IPS-18c (cell line): ENCODE results near the gene ITPR1.
"Not testable (repeated sequence)": the region's sequence is repeated elsewhere in the genome, so short reads cannot be mapped to it uniquely, and the experiment has no call there.

ENCODE experiments used
- H3K4me3 ChIP-seq: 2 replicates; pipeline ENCODE4 v1.7.0; 2013; ENCODE audit warnings: low read depth, mild to moderate bottlenecking, low read length, moderate library complexity; ENCODE audit not compliant: insufficient read depth
- H3K9me3 ChIP-seq: one replicate; pipeline ENCODE4 v1.6.1; 2013; ENCODE audit warnings: mild to moderate bottlenecking, low read length, moderate library complexity; ENCODE audit not compliant: control insufficient read depth, insufficient read depth

ITPR1 gene

GRCh38 chr3:4573153-4573552, 80.0 kb downstream of the ITPR1 start:
- no peak overlapping the region for H3K4me3 ChIP-seq

GRCh38 chr3:4574426-4574965, 81.3 kb downstream of the ITPR1 start:
- H3K4me3 ChIP-seq: no peak overlapping the region

More at GRCh38 chr3:4573153-4573552, 80.0 kb downstream of the ITPR1 start:
- H3K9me3 ChIP-seq: no peaks in the 10 kb centered on the region

GRCh38 chr3:4575381-4575780, 82.2 kb downstream of the ITPR1 start:
- Histone ChIP-seq H3K9me3 (no peaks in the 10 kb centered on the region), H3K4me3 (no peak overlapping the region)

More at GRCh38 chr3:4574426-4574965, 81.3 kb downstream of the ITPR1 start:
- no peaks in the 10 kb centered on the region for H3K9me3 ChIP-seq

- Histone ChIP-seq H3K4me3 (no peak overlapping the region), H3K9me3 (no peaks in the 10 kb centered on the region)
Measured at GRCh38 chr3:4577721-4578120, 84.6 kb downstream of the ITPR1 start.

- Histone ChIP-seq H3K9me3 (no peaks in the 10 kb centered on the region), H3K4me3 (no peak overlapping the region)
Measured at GRCh38 chr3:4580346-4581123, 87.4 kb downstream of the ITPR1 start.

GRCh38 chr3:4581124-4581424, 87.9 kb downstream of the ITPR1 start:
- Histone ChIP-seq H3K9me3 (no peaks in the 10 kb centered on the region), H3K4me3 (no peak overlapping the region)

- Histone ChIP-seq H3K9me3 (no peaks in the 10 kb centered on the region), H3K4me3 (no peak overlapping the region)
Measured at GRCh38 chr3:4581498-4581897, 88.3 kb downstream of the ITPR1 start.

- no peak overlapping the region for H3K4me3 ChIP-seq
- no peaks in the 10 kb centered on the region for H3K9me3 ChIP-seq
Measured at GRCh38 chr3:4581920-4582611, 88.9 kb downstream of the ITPR1 start.

GRCh38 chr3:4582624-4583023, 89.5 kb downstream of the ITPR1 start:
- Histone ChIP-seq H3K4me3 (no peak overlapping the region), H3K9me3 (no peaks in the 10 kb centered on the region)

GRCh38 chr3:4583416-4583815, 90.3 kb downstream of the ITPR1 start:
- Histone ChIP-seq H3K9me3 (no peaks in the 10 kb centered on the region), H3K4me3 (no peak overlapping the region)

- no peaks in the 10 kb centered on the region for H3K9me3 ChIP-seq
- no peak overlapping the region for H3K4me3 ChIP-seq
Measured at GRCh38 chr3:4584456-4585249, 91.5 kb downstream of the ITPR1 start.

GRCh38 chr3:4586381-4586780, 93.2 kb downstream of the ITPR1 start:
- Histone ChIP-seq H3K4me3 (no peak overlapping the region), H3K9me3 (no peaks in the 10 kb centered on the region)

- no peak overlapping the region for H3K4me3 ChIP-seq
- no peaks in the 10 kb centered on the region for H3K9me3 ChIP-seq
Measured at GRCh38 chr3:4587061-4587837, 94.1 kb downstream of the ITPR1 start.

GRCh38 chr3:4587838-4588105, 94.6 kb downstream of the ITPR1 start:
- no peaks in the 10 kb centered on the region for H3K9me3 ChIP-seq
- no peak overlapping the region for H3K4me3 ChIP-seq

- Histone ChIP-seq H3K4me3 (no peak overlapping the region), H3K9me3 (no peaks in the 10 kb centered on the region)
Measured at GRCh38 chr3:4588466-4588865, 95.3 kb downstream of the ITPR1 start.

GRCh38 chr3:4589475-4590097, 96.4 kb downstream of the ITPR1 start:
- Histone ChIP-seq H3K4me3 (no peak overlapping the region), H3K9me3 (peaks cover 2% of the 10 kb centered on the region)

- not testable (repeated sequence) for H3K4me3 ChIP-seq
Measured at GRCh38 chr3:4590849-4591248, 97.7 kb downstream of the ITPR1 start.

More at GRCh38 chr3:4590849-4591248, 97.7 kb downstream of the ITPR1 start:
- H3K9me3 ChIP-seq: not testable (repeated sequence)
